Sciatic nerve (tissue), 1 donor: ENCODE results near the gene STON1. TPM values are rescaled to one million over a fixed set of nuclear protein-coding genes. Genes with fewer than 3 reads are reported as not detected.

Source experiments
- total RNA-seq: library from RNA; stranded (reverse); fragmentation: NEBNext Ultra II Directional; extraction: Animal tissue kit (Norgen Biotek cat#: 25700); gene quantifications from one replicate; pipeline ENCODE4 v1.2.1, GENCODE V29; 2021
- donor health status: DM: no; HTN: no; CAD: no.

STON1 gene
- total RNA-seq, 1 donor from 2014 or later: 55.3 TPM

Other genes with a start within 250 kb of the STON1 start
- gene FOXN2, start 215.5 kb upstream of the STON1 start, total RNA-seq: 45.4 TPM
- gene PPP1R21, start 89.4 kb upstream of the STON1 start, total RNA-seq: 33.2 TPM
- gene GTF2A1L, start 87.7 kb downstream of the STON1 start, total RNA-seq: 1.4 TPM
- 12.4 TPM for gene LHCGR, start 225.6 kb downstream of the STON1 start, total RNA-seq